CD14-positive monocyte (primary cell): ENCODE data around the gene MCOLN3. TPM values are rescaled to one million over a fixed set of nuclear protein-coding genes. Genes with fewer than 3 reads are reported as not detected.
A peak's percentile ranks its signal among the peaks of the same experiment; 100 is the strongest.

ENCODE experiments used
- DNase-seq, 3 donors: peaks; one replicate each; pipeline ENCODE4 v3.0.0-alpha.2; 2011 to 2022
- H2AFZ ChIP-seq: 2 replicates; pipeline ENCODE4 v1.6.0; 2012; ENCODE audit warnings: mild to moderate bottlenecking, low read depth, low read length, inconsistent platforms; ENCODE audit not compliant: insufficient read depth, poor library complexity, severe bottlenecking
- H3K27ac ChIP-seq, 2 donors: 1 replicate in 1 of 2; 2 replicates in 1 of 2; pipeline ENCODE4 v1.5.1; 2012 to 2013; ENCODE audit warnings: low read length in 2 of 2, control low read depth in 1 of 2, inconsistent platforms in 1 of 2, low read depth in 1 of 2, mild to moderate bottlenecking in 1 of 2
- H3K27me3 ChIP-seq, 2 donors: one replicate each; pipeline versions ENCODE4 v1.6.0 to v1.6.1; 2011 to 2013; ENCODE audit warnings: low read length in 2 of 2; ENCODE audit not compliant: control insufficient read depth in 2 of 2, insufficient read depth in 2 of 2
- H3K36me3 ChIP-seq, 2 donors: replicated peaks in 1 of 2; 1 replicate in 1 of 2; 2 replicates in 1 of 2; pipeline versions ENCODE4 v1.5.1 to v1.6.1; 2012 to 2013; ENCODE audit warnings: low read length in 2 of 2, control low read depth in 1 of 2, inconsistent platforms in 1 of 2, mild to moderate bottlenecking in 1 of 2; ENCODE audit not compliant: insufficient read depth in 2 of 2, control insufficient read depth in 1 of 2
- H3K4me1 ChIP-seq, 2 donors: 1 replicate in 1 of 2; 2 replicates in 1 of 2; pipeline versions ENCODE4 v1.5.1 to v1.6.1; 2012 to 2013; ENCODE audit warnings: low read length in 2 of 2, control low read depth in 1 of 2, inconsistent platforms in 1 of 2, mild to moderate bottlenecking in 1 of 2, moderate library complexity in 1 of 2; ENCODE audit not compliant: insufficient read depth in 2 of 2, control insufficient read depth in 1 of 2
- H3K4me2 ChIP-seq: replicated peaks from 2 replicates; pipeline ENCODE3; 2012; ENCODE audit warnings: low read length, moderate library complexity, mild to moderate bottlenecking; ENCODE audit not compliant: poor library complexity, severe bottlenecking; ENCODE audit errors: extremely low read depth
- H3K4me3 ChIP-seq, 3 experiments: fragments of 200-600 bp in 1 of 3; sonication (generic) in 1 of 3; replicated peaks in 1 of 3; 1 replicate in 2 of 3; 2 replicates in 1 of 3; pipeline ENCODE4 v1.5.1; 2011 to 2013; ENCODE audit warnings: low read length in 3 of 3, mild to moderate bottlenecking in 3 of 3, control low read depth in 2 of 3, low read depth in 2 of 3, inconsistent platforms in 1 of 3, moderate library complexity in 1 of 3
- H3K79me2 ChIP-seq: 2 replicates; pipeline ENCODE4 v1.6.0; 2012; ENCODE audit warnings: mild to moderate bottlenecking, control low read depth, inconsistent platforms, low read length, moderate library complexity; ENCODE audit not compliant: insufficient read depth
- H3K9ac ChIP-seq: 2 replicates; pipeline ENCODE4 v1.6.0; 2017; ENCODE audit warnings: low read length, mild to moderate bottlenecking; ENCODE audit not compliant: insufficient read depth, poor library complexity, severe bottlenecking
- H3K9me3 ChIP-seq, 2 donors: replicated peaks in 1 of 2; 1 replicate in 1 of 2; 2 replicates in 1 of 2; pipeline versions ENCODE4 v1.5.1 to v1.6.1; 2012 to 2013; ENCODE audit warnings: low read length in 2 of 2, control low read depth in 1 of 2; ENCODE audit not compliant: control insufficient read depth in 1 of 2, insufficient read depth in 1 of 2
- H4K20me1 ChIP-seq: 2 replicates; pipeline ENCODE4 v1.6.0; 2012; ENCODE audit warnings: mild to moderate bottlenecking, low read length, control low read depth, moderate library complexity; ENCODE audit not compliant: insufficient read depth
- H3K27ac Mint-ChIP-seq, 7 donors: one replicate each; pipeline ENCODE4 v1.8.0; 2020; ENCODE audit warnings: mild to moderate bottlenecking in 7 of 7, mixed read lengths in 7 of 7, moderate library complexity in 6 of 7, inconsistent platforms in 2 of 7
- H3K27me3 Mint-ChIP-seq, 3 donors: one replicate each; pipeline ENCODE4 v1.8.0; 2021 to 2022; ENCODE audit warnings: low read depth in 3 of 3, mild to moderate bottlenecking in 3 of 3, mixed read lengths in 3 of 3, moderate library complexity in 3 of 3, inconsistent platforms in 1 of 3
- H3K36me3 Mint-ChIP-seq, 2 donors: one replicate each; pipeline ENCODE4 v1.8.0; 2020; ENCODE audit warnings: mixed read lengths in 2 of 2, inconsistent platforms in 1 of 2, mild to moderate bottlenecking in 1 of 2
- H3K4me1 Mint-ChIP-seq: one replicate; pipeline ENCODE4 v1.8.0; 2020; ENCODE audit warnings: mild to moderate bottlenecking, mixed read lengths
- H3K4me3 Mint-ChIP-seq, 2 donors: one replicate each; pipeline ENCODE4 v1.8.0; 2020; ENCODE audit warnings: mild to moderate bottlenecking in 2 of 2, mixed read lengths in 2 of 2, moderate library complexity in 1 of 2
- H3K9me3 Mint-ChIP-seq, 7 donors: one replicate each; pipeline ENCODE4 v1.8.0; 2020 to 2022; ENCODE audit warnings: mixed read lengths in 7 of 7, mild to moderate bottlenecking in 6 of 7, moderate library complexity in 6 of 7, inconsistent platforms in 2 of 7
- CTCF ChIP-seq: fragments of 200-600 bp; IDR thresholded peaks from one replicate; pipeline ENCODE4 v1.8.0; 2022; ENCODE audit warnings: antibody characterized with exemption, mild to moderate bottlenecking
- WGBS: methylation state at CpG from one replicate; pipeline ENCODE4 v1.1.5; 2013; ENCODE audit warnings: missing lambda C conversion rate; ENCODE audit not compliant: insufficient coverage; 5-methylcytosine and 5-hydroxymethylcytosine counted together
- intact Hi-C, 2 donors: fragments of 100-400 bp; cut with micrococcal nuclease; formaldehyde crosslinking; loops; one replicate each; pipeline versions ENCODE4 v1.15.0 to v1.15.1; 2023
- polyA plus RNA-seq, 3 donors: library from polyadenylated mRNA; depleted of rRNA in 1 of 3; unstranded in 2 of 3; stranded (reverse) in 1 of 3; fragments of 300-500 nt in 2 of 3; fragments of >200 nt in 1 of 3; fragmentation: Illumina TruSeq in 2 of 3; gene quantifications; 1 replicate in 2 of 3; 2 replicates in 1 of 3; pipeline ENCODE4 v1.2.3, GENCODE V29; 2012 to 2021

MCOLN3 gene
- polyA plus RNA-seq, 3 donors: 0.03 TPM; not detected in 2

- no peak overlapping the region for H3K9ac ChIP-seq
- peaks cover 47 to 57% of the 10 kb centered on the region in 2 donors for H3K4me1 ChIP-seq
Measured at GRCh38 chr1:84995484-84996334, 52.6 kb downstream of the MCOLN3 start.

More at GRCh38 chr1:84995484-84996334, 52.6 kb downstream of the MCOLN3 start:
- DNase-seq: peak in 1 of 3 donors; percentile 64
- Mint-ChIP-seq H3K4me3 (peak overlapping the region; percentile 83 to 87), H3K27ac (peak overlapping the region in 2 of 7 donors; percentile 27 to 53), H3K4me1 (peaks cover 45% of the 10 kb centered on the region), H3K36me3 (peaks cover 4% of the 10 kb centered on the region in 2 donors), H3K27me3 (peaks cover 30 to 38% (median 37%) of the 10 kb centered on the region in 3 donors), H3K9me3 (peaks cover 0 to 8% (median 0%) of the 10 kb centered on the region in 7 donors)
- H2AFZ ChIP-seq: peak overlapping the region; percentile 27
- intact Hi-C loops: no loop called here
- WGBS: 0% methylated on average over 1 of the region's 10 CpGs
- no peak for TF ChIP-seq CTCF
- no peaks in the 10 kb centered on the region for H3K9me3 ChIP-seq
- no peaks in the 10 kb centered on the region for H3K36me3 ChIP-seq
- H3K79me2 ChIP-seq: no peaks in the 10 kb centered on the region
- H3K27me3 ChIP-seq: peaks cover 21 to 28% of the 10 kb centered on the region in 2 donors
- peak overlapping the region; percentile 59 for H3K4me2 ChIP-seq
- H3K4me3 ChIP-seq: peak overlapping the region in 1 of 3 experiments; percentile 52
- no peak overlapping the region for H3K27ac ChIP-seq
- no peaks in the 10 kb centered on the region for H4K20me1 ChIP-seq
